Body of pancreas (tissue), 4 donors: Measurements from ENCODE around the gene RALGAPA1.

Experiments
- POLR2A ChIP-seq, 3 donors: fragments of 450-650 bp; IDR thresholded peaks; one replicate each; pipeline ENCODE4 v1.6.1; 2016; ENCODE audit warnings: antibody characterized with exemption in 3 of 3, mild to moderate bottlenecking in 2 of 3
- TF ChIP-seq, protein P1 (sequence below), 7 experiments: fragments of 450-650 bp in 4 of 7; fragments of 200-600 bp in 3 of 7; sonication (generic) in 3 of 7; IDR thresholded peaks; one replicate each; pipeline ENCODE4 v1.5.1; 2016 to 2019; ENCODE audit warnings: antibody characterized with exemption in 7 of 7

DNA sequence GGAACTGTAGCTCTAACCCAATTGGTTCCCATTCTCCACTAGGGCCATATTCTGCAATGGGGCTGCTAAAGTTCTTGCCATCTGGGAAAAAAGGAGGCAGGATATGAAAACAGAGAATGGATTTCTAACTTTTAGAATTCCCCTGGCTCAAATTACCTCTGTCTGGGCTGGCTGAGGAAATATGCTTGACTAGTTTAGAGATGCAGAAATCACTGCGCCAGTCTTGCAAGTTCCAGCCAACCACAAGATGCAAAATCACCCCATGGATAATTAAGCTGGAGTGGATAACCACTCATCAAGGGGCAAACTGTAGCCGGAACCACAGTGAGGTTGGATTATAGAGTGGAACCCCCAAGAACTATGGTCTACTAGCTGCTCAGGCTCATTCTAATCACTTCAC, 126.3 kb downstream of the RALGAPA1 start:
- TF ChIP-seq, protein P1, sequence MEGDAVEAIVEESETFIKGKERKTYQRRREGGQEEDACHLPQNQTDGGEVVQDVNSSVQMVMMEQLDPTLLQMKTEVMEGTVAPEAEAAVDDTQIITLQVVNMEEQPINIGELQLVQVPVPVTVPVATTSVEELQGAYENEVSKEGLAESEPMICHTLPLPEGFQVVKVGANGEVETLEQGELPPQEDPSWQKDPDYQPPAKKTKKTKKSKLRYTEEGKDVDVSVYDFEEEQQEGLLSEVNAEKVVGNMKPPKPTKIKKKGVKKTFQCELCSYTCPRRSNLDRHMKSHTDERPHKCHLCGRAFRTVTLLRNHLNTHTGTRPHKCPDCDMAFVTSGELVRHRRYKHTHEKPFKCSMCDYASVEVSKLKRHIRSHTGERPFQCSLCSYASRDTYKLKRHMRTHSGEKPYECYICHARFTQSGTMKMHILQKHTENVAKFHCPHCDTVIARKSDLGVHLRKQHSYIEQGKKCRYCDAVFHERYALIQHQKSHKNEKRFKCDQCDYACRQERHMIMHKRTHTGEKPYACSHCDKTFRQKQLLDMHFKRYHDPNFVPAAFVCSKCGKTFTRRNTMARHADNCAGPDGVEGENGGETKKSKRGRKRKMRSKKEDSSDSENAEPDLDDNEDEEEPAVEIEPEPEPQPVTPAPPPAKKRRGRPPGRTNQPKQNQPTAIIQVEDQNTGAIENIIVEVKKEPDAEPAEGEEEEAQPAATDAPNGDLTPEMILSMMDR (IDR thresholded peaks at IDR 0.05): no peak
- no peak for TF ChIP-seq POLR2A (IDR thresholded peaks at IDR 0.05)
